Activated T-cell treated with anti-CD3 and anti-CD28 coated beads, Interleukin-2, amount 50 U/mL, for 1 hour (primary cell): ENCODE results near the gene SVIL.
A peak's percentile ranks its signal among the peaks of the same experiment; 100 is the strongest.

Source experiments
- DNase-seq: peaks from one replicate; pipeline ENCODE4 v3.0.0-alpha.2; 2020

SVIL gene, protein sequence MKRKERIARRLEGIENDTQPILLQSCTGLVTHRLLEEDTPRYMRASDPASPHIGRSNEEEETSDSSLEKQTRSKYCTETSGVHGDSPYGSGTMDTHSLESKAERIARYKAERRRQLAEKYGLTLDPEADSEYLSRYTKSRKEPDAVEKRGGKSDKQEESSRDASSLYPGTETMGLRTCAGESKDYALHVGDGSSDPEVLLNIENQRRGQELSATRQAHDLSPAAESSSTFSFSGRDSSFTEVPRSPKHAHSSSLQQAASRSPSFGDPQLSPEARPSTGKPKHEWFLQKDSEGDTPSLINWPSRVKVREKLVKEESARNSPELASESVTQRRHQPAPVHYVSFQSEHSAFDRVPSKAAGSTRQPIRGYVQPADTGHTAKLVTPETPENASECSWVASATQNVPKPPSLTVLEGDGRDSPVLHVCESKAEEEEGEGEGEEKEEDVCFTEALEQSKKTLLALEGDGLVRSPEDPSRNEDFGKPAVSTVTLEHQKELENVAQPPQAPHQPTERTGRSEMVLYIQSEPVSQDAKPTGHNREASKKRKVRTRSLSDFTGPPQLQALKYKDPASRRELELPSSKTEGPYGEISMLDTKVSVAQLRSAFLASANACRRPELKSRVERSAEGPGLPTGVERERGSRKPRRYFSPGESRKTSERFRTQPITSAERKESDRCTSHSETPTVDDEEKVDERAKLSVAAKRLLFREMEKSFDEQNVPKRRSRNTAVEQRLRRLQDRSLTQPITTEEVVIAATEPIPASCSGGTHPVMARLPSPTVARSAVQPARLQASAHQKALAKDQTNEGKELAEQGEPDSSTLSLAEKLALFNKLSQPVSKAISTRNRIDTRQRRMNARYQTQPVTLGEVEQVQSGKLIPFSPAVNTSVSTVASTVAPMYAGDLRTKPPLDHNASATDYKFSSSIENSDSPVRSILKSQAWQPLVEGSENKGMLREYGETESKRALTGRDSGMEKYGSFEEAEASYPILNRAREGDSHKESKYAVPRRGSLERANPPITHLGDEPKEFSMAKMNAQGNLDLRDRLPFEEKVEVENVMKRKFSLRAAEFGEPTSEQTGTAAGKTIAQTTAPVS (N-terminal part only)

DNA sequence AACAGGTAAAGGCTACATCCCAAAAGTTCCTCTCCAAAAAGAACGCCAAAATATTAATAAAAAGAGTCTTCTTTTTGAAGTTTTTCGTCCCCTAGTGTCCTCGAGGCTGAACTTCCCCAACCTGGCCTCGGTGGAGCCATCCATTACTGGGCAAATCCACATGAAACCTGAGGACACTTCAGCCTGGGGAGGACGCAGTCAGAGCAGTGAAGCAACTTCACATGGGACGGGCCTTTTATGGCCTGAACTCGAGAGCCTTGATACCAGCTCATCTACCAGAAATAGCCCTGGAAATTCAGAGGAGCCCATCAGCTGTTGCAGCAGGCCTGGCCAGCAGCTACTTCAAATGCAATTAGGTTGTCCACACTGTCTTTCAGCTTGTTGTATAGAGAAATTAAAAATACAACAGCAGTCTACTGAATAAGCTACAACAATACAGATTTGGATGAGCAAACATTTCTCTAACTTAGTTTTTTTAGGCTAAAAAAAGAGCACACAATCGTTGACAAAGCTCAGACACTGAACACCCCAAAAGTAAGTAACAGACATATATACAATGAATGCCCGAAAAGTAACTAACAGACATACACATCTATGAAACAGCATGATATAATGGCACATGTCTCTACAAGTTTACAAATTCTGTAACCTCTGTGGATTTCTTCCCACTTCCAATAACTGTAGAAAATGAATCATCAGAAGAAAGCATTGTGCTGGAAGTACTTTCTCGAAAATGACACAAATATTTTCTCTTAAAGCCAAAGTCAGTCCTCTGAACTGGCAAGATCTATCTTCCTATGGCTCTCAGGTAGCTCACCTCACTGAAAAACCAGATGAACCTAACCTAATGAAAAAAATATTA, at the start of gene SVIL:
Gene SVIL, minus strand, starts transcription at position 208 of the 862 bp plus-strand sequence. CDS start 79,913 bp downstream, outside the sequence.
- DNase-seq: no peak

DNA sequence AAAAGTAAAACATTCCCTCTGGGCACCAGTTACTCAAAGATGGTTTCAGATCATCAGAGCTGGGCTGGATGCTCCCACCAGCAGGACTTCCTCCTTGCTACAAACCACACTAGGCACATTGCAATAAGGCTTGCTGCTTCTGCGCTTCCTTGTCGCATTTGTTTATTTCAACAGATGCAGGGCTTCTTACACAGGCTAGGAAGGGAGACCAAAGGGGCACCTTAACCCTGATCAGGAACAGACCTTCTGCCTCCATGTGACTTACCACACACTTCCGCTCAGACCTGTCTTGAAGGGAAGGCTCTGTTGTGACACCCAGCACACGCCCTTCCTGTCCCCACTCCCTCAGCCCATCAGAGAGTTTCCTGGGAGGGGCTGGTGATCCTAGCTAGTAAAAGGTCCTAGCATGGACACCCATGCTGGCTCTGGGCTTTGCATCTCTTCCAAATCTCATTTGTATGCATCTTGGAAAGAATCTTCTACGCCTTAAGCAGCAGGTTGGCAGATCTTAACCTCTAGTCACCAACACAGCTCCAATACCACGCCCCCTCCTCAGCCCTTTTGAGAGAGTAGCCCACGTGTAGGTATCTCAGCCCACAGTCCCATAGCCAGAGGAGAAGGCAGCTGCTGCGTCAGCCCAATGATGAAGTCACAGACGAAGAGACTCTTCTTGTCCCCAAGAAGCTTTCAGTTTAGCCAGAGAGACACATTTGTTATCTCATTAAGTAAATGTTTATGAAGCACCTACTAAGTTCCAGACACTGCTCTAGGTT, 47.1 kb upstream of the SVIL start:
- DNase-seq: peak; percentile 47

DNA sequence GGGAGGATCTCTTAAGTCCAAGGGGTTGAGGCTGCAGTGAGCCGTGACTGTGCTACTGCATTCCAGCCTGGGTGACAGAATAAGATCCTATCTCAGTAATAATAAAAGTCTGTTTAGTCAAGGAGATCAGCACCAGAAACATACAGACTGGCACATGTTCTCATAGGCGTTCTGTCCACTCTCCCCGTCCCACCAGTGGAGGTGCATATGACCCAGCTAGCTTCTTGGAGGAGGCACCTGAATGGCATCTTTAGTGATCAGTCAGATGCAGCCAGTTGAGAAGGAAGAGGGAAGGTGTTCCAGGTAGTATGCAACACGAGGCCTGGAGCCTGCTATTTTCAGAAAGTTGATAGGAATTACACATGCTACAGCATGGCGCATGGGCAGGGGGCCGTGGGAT, 45.3 kb upstream of the SVIL start:
- no peak for DNase-seq

DNA sequence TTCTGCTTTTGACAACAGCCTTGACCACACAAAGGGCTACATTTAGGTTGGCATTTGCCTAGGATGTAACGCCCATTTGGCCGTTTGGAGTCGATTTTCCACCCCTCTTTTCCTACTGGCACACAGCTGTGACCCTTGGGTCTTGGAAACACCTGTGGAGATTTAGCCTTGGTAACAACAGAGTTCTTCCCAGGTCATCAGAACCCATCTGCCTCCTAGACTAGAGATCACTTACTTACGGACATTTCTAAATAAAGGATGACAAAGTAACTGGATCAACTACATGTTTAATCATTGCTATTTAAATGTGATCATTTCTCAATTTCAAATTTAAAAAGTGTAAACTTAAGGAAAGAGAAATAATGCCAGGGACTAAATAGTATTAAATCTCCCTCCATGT, 42.0 kb upstream of the SVIL start:
- no peak for DNase-seq

DNA sequence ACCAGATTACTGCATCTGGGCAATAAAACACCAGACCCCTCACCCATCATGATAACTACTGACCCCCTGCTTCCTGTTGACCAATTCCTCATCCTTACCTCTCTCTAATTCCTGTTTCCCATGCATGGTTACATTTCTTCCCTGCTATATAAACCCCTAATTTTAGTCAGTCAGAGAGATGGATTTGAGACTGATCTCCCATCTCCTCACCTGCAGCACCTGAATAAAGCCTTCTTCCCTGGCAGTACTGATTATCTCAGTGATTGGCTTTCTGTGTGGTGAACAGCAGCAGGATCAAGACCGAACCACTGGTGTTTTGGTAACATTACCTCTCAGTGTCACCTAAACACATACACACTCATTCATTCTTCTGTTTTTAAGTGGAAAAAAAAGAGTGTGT, 41.2 kb upstream of the SVIL start:
- no peak for DNase-seq

DNA sequence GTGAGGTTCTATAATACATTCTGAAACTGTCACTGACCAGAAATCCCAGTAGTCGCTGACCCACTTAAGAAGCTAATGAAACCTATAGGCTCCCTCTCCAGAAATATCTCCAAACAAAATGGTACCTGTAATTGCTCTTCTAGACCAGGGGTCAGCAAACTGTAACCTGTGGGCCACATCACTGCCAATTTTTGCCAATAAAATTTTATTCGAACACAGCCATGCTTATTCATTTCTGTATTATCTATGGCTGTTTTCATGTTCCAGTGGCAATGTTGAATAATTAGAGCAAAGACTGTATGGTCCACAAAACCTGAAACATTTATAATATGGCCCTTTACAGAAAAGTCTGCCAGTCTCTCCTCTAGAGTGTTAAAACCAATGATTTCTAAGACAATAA, 37.2 kb upstream of the SVIL start:
- no peak for DNase-seq

DNA sequence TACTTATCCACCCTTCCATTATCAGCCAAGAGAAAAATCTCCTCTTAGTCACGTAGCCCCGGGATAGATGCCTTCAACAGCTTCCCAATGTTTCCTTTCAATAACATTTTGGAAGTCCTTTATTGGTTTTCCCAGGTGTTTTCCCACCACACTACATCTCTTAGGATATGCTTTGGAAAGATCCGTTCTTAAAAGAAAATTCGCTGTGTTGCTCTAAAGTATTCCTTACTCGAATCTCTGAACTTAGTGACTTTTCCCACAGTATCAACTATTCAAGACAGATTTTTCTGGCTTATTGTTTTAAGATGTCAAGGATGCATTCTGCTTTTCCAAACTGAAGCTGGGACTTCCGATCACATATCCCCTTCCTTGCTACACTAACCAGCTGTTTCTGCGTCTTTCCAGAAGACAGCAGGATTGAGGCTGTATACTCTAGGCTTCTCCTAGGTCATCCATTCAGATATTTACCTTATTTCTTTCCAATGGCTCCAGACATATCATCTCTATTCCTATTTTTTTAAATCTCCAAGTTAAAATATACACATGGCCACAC, 36.5 kb upstream of the SVIL start:
- no peak for DNase-seq

DNA sequence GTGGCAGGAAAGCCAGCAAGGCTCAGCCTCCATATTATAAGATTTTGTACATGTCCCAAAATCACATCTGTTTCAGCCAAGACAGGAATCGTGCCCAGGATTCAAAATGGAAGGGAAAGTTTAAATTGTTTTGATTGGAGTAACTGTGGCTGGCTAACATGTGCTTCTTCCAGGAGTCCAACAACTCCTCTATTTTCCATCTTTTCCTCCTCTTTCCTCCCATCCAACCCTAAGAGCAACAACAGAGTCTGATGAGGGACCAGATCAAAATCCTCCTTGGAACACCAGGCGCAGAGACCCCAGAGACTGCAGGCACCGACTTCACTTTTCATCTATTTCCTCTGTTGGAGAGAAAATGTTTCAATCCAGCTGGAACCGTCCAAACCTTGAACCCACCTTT, 36.0 kb upstream of the SVIL start:
- DNase-seq: no peak

DNA sequence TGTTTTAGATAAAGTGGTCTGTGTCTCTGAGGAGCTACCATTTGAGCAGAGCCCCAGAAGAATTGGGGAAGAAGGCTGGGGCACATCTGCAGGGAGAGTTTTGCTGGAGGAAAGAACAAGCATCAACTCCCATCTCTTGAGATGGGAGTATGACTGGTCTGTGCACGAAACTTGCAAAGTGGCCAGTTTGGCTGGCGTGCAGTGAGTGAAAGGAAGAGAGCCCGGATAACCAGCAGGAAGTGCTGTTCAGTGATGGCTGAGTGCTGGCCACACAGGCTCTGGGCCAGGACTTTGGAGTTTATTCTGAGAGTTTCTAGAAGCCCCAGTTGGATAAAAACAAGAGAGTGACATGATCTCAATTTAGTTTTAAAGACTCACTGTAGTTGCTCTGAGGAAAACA, 34.4 kb upstream of the SVIL start:
- DNase-seq: no peak

DNA sequence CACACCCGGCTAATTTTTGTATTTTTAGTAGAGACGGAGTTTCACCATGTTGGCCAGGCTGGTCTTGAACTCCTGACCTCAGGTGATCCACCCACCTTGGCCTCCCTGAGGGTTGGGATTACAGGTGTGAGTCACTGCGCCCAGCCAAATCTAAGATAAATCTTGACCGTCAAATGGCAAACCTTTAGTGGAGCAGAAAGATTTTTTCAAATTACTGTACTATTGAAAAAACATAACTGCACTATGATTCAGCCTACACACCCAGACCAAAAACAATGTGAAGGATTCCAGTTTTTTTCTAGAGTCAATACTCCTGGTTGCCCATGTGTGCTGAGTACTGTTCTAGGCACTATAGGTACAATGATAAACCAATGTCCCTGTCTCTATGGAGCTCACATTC, 33.9 kb upstream of the SVIL start:
- DNase-seq: no peak

DNA sequence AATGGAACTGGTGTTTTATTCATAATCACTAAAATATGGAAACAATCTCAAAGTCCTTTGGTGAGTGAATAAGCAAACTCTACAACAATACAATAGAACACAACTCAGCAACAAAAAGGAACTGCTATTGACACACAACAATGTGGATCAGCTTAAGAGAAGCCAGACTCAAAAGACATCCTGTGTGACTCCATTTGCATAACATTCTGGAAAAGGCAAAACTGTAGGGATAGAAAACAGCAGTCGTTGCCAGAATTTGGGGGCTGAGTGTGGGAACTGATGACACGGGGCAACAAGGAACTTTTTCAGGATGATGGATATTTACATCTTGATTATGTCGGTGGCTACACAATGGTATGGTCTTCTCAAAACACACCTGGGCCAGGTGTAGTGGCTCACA, 32.4 kb upstream of the SVIL start:
- DNase-seq: no peak

DNA sequence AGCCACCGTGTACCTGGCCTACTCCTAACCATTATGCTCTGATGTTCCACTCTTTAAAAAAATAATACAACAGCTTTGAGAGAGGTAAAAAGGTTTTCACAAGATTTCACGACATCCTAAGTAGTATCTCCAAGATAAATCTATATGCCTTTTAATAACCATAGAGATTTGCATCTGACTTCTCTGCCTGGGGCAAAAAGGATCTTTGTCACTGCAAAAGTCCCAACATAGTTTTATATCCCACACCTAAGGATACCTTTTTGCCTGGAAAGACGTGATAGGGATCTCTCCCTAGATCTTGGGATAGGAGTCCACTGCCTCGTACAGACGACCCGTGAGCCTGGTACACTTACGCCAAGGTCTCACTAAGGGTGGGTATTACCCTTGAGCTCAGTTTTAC, 31.4 kb upstream of the SVIL start:
- DNase-seq: no peak

DNA sequence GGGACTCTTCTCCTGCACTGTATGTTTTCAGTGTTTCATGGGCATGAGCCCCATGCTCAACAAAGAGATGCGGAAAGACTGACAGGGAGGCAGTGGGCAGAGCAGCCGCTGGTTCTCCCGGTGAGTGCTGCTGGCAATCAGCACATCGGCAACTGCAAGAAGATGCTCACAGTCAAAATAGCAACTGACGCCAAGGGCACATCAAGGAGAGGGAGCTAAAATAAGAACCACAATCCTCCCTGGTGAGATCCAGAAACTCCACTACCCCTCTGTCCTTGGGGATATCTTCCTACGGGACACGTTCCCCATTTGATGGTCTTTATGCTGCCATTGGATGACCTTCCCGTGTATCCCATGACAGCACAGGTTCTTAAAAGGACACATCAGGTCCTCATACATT, 28.9 kb upstream of the SVIL start:
- DNase-seq: no peak

DNA sequence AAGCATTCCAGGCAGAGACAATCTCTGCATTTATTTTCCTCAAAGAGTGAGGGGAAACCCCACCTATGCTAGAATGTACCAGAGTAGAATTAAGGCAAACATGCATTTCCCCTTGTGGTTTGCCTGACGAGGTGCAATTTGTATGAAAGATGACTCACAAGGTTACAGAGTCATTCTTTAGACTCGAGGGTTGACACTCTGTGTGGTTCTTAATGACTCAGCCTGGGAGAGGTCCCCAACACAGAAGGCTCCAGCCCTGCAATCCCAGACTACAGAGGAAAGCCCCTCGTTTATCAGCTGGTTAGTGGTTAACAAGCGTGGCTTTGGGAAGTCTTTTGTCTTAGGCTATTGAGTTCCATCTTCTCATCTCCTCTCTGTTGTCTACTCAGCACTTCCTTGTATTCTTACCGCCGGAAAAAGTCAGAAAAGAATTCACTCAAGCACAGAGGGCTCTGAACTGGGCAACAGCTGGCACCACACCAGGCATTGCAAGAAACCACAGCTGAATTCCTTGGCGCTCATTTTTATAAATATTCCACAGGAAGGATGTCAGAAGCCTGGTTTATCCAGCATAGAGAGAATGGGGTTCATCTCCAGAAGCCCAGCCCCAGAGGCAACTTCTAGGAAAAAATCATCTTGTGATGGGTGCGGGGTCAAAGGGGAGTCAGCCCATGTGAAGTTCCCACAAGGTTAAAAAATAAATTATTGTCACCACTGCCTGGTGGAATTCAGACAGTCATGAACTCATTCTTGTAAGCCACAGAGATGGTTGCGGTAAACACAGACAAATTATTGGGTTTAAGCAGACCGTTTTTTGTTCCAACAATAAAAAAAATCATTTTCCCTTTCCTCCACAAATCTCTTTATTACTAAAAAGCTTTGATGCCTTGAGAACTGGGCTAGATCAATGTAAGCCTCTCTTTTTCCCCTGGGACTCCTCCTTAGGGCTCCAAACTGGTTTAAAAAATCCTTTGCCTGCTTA, 24.5 kb upstream of the SVIL start:
- DNase-seq: peak; percentile 54

DNA sequence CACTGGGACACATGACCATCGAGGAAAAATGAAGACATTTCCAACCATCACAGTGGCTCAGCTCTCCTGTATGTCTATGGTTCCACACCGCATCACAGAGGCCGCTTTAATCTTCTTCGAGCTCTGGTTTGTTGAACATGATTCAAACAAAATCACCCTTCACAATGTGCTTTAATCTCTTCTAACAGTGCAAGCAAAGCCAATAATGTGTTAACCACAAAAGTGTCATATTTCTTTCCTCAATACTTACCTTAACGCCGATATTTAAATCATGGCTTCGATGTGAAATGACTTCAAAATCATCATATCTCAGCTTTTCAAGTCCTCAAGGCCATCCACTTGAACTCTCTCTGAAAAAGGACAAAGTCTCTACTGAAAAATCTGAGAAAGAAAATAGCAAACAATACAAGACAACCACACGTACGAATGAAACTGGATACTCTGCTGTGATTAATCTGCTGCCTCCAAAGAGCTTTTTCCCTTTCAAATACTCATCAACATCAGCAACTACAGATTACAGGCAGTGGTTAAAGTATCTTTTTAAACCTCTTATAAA, 23.0 kb upstream of the SVIL start:
- no peak for DNase-seq

DNA sequence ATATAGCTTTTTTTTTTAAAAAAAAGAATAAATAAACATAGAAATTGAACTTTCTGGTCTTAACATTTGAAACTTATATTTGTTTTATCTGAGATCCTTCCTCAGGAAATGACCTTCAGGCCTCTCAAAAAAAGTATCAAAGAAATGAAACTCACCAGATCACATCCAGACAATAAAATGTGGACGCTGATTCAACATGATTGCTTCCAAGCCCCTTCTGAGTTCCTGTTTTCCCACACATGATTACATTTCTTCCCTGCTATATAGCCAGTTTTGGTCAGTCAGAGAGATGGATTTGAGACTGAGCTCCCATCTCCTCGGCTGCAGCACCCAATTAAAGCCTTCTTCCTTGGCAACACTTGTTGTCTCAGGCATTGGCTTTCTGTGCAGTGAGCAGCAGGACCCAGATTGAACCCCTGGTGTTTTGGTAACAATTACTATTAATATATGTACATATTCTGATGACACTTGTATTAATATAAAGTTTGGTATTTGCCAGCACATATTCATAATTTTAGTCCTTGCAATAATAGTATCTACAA, 21.8 kb upstream of the SVIL start:
- no peak for DNase-seq

DNA sequence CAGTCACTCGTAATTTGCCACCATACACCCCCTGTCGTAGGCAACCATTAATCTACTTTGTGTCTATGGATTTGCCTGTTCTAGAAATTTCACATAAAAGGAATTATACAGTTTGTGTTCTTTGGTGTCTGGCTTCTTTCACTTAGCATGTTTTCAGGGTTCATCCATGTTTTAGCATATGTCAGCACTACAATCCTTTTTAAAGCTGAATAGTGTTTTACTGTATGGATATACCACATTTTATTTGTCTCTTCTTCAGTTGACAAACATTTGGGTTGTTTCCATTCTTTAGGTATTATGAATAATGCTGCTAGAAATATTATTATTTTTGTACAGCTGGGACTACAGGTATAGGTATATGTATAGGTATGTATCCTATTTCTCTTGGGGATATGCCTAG, 17.4 kb upstream of the SVIL start:
- no peak for DNase-seq

DNA sequence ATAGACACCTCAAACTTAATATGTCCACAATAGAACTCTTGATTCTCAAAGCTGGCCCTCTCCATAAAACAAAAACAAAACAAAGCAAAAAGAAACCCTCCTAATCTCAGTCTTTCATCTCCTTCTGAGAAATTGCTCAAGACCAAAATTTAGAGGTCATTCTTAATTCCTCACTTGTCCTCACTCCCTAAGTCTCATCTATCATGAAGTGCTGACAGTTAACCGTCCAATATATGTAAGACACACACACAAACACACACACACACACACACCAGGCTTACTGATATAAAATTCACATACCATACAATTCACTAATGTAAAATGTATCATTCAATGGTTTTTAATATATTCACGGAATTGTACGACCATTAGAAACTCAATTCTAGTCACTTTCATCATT, 17.0 kb upstream of the SVIL start:
- no peak for DNase-seq

DNA sequence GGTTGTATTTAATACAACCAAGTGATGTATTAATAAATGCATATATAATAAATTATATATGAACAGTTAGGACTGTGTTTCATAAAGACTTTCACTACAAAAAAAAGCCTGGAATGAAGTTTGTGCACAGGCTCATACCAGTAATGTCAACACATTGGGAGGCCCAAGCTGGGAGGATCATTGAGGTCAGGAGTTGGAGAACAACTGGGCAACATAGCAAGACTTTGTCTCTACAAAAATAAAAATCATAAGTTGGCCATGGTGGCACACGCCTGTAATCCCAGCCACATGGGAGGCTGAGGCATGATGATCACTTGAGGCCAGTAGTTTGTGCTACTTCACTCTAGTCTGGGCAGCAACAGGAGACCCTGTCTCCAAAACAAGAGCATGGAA, 15.8 kb upstream of the SVIL start:
- DNase-seq: no peak
